ENCODE results near the gene PITPNC1.
"Not testable (repeated sequence)": the region's sequence is repeated elsewhere in the genome, so short reads cannot be mapped to it uniquely, and the experiment has no call there.

The PITPNC1 gene

DNA sequence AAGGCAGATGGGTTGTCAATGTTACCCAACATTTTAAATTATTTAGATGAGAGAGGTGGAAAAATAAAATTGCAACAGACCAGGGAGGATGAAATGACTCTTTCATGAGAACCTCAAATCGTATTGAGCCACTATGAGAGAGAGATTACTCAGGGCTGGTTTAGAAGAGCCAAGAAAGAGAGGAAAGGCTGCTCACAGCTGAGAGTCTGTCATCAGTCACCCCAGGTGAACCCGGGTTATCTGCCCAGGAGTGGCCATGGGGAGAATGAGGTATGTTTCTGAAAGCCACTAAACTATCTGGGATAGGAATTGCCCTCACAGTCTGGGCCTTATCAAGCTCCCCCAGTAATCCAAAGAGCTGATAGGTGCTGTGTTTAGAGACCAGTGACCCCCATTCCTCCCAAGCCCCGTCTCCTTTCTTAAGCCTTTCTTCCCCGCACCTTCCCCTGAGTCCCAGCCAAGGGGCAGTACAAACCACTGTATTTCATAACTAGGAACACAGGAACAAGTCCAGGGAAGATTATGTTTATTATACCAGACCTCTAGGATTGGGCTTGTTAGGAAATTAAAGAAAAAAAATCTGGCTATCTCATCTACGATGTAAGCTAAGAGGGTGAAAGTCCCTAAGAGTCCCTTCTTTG is 181.8 kb downstream of the PITPNC1 start:
- DNase-seq, result no peak

DNA sequence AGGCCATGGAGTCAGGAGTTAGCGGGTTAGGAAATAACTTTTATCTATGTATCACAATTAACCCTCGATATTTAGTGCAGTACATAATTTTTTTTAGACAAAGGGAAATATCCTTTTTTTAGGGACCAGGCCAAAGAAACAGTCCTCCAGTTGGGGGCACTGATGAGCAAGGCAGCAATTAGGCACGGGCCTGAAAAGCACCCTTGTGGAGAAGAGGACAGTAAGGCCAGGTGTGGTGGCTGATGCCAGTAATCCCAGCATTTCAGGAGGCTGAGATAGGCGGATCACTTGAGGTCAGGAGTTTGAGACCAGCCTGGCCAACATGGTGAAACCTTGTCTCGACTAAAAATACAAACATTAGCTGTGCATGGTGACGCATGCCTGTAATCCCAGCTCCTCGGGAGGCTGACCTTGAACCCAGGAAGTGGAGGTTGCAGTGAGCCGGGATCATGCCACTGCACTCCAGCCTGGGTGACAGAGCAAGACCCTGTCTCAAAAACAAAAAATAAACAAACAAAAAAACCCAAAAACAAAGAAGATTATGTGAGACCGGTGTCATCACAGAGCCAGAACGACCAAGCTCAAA is 182.4 kb downstream of the PITPNC1 start:
- no peak for DNase-seq

DNA sequence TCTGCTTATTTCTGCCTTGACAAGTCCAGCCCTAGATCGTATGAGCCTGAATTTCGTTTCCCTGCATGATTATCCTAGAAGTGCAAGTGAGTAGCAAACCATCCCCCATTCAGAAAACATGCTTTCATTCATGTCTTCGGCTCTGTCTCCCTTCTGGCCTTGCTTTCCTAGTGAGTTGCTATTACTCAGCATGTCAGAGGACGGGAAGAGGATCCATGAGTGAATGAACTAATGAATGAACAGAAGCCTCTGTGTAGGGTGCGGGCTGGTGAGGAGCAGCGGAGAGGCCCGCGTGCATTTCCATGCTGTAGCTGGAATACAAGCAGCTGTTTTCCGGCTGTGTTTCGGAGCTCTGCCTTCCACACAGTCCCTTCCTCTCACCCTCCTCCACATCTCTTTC is 184.9 kb downstream of the PITPNC1 start:
- no peak for DNase-seq

DNA sequence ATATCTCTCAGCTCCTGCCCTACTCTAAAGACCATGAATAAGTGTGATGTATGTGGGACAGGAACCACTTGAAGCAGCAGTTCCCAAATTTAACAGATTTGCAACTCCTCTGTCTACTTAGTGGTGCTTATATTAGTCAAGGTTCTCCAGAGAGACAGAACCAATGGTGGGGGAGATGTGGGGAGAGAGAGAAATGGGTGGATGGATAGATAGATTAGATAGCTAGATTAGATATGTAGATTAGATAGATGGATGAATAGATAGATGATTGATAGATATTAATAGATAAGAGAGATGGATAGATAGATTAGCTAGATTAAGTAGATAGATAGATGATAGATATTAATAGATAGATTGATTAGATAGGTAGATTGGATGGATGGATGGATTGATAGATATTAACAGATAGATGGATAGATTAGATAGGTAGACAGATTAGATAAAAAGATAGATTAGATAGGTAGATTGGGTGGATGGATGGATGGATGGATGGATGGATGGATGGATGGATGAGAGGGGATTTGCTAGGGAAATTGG is 186.7 kb downstream of the PITPNC1 start:
- no peak for DNase-seq

DNA sequence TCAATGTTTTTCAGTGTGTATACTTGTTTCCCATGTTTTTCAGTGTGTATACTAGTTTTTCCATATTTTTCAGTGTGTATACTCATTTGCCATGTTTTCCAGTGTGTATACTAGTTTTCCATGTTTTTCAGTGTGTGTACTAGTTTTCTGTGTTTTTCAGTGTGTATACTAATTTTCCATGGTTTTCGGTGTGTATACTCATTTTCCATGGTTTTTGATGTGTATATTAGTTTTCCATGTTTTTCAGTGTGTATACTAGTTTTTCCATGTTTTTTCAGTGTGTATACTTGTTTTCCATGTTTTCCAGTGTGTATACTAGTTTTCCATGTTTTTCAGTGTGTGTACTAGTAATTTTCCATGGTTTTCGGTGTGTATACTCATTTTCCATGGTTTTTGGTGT is 188.0 kb downstream of the PITPNC1 start:
- DNase-seq, result no peak

DNA sequence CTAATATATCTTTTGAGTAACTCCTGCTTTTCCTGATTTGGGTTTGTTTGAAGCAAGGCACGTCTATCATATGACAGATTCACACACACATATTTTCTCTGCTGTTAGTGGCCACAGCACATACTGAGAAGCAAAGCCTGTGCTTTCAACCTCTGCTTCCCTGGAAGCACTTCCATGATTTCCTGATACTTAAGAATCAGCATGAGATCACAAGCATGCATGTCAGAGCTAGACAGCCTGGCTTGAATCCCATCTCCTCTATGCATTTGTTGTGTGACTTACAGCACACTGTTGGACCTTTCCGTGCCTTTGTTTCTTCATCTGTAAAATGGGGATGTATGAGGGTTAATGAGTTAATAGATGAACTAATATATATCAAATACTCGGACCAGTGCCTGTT is 189.6 kb downstream of the PITPNC1 start:
- no peak for DNase-seq

DNA sequence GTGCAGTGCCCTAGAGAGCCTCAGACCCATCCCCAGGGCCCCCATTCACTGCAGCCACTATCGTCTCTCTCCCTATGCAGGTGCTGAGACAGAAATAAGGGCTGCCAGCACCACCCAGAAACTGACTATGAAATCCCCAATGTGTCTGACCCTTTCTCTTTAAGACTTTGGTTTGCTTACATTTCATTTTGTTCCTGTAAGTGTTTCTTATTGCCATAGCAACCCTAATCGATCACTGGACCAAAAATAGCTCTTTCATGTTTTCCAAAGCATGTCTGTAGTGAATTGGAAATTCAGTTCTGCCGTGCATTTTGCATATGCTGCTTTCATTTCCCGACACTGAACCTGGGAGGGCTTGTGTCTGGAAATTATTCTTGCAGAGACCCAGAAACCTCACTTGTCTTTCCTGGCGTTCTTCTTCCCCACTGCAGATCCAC is 192.0 kb downstream of the PITPNC1 start:
- no peak for DNase-seq

DNA sequence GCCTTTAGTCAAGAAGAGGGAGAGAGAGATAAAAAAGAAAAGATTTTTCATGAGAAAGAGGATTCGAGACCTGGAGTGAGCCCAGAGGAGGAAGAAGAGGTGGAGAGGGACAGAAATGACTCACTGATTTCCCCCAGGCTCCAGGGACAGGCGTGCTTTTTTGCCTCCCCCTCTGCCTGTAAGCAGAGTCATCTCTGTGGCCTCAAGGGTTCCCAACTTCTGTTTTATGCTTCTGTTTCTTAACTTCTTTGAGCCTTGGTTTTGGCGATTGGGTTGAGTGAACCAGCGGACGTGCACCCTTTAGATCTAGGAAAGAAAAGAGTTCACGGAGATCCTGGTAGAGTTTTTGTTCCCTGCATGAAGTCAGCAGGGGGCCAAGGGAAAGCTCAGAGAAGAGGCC is 192.8 kb downstream of the PITPNC1 start:
- peak; percentile 27 for DNase-seq

DNA sequence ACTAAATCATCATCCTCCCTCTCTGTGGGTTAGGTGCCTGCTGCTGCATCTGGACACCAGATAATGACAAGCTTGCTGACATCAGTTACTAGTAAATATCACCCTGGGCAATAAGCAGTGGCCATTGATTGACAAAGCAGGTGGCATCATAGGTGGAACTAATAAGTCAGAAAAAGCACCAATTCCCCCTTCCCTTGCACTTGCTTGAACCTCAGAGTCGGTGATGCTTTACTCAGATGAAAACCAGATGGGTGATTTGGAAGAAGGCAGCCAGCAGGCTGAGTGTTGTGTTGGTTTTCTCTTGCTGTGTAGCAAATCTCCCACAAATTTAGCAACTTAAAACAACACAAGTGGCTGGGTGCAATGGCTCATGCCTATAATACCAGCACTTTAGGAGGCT is 193.7 kb downstream of the PITPNC1 start:
- DNase-seq, result no peak

DNA sequence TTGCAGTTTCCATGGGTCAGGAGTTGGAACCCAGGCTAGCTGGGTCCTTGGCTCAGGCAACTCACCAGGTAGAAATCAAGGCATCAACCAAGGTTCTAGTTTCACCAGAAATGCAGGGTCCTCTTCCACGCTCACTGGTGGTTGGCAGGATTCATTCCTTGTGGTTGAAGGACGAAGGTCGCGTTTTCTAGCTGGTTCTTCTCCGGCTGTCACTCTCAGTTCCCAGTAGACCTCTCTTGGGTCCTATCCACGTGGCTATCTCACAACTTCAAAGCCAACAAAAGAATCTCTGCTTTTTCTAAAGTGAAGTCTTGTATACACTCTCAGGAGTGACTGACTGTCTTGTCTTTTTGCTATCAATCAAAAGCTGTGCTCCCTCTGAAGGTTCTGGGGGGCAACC is 194.4 kb downstream of the PITPNC1 start:
- DNase-seq, result no peak

DNA sequence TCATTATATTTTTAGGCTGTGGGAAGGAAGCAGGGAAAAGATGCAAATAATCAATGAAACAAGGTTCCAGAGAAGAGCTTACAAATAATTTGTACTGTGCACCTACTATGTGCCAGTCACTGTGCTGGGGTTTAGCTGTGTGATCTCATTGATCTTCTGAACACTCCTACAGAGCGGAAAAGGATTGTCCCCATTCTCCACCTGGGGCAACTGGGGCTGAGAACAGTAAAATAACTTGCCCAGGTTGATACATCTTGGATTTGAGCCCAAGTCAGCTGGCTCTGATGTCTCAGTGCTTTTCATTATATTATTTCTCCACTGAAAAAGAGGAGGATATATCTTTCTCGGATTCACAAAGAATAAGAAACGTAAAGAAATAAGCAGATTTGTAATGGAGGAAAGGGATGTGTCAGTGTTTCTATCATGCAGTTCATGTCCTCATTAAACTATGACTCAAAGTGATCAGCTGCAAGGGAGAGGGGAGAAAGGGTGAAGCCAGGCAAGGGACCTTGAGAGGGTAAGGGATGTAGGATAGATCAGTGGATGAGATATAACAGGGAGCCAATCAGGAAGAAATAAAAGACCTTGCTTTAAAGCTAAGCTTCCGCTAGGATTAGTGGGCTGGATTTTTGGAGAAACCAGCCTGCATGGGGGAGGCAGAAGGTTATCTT is 197.0 kb downstream of the PITPNC1 start:
- DNase-seq, result no peak

DNA sequence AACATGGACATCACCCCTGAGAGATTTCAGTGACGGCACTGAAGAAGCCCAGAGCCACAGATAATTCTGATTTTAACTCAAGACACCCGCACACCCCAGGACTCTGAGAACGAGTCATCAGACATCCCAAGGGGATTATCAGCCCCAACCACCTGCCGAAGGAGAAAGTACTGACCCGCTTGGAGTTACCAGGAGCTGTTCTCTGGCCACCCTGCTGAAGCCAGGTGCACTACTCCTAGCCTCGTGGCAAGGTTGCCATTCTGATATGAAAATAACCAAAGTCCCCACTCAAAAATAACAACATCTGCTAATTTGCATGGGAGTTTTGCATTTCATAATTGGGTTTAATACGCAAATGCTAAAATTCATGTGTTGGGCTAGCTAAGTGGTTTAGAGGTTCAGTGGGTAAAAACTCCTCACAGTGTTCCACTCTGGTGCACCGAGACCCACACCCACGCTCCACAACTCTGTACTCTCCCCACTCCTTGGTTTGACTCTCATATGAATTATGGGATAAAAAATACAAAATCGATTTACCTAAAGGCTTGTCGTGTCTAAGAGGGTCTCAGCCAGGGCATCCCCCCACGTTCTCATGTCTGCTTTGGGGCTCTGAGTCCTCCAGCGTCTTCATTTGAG is 197.7 kb downstream of the PITPNC1 start:
- DNase-seq, result no peak

DNA sequence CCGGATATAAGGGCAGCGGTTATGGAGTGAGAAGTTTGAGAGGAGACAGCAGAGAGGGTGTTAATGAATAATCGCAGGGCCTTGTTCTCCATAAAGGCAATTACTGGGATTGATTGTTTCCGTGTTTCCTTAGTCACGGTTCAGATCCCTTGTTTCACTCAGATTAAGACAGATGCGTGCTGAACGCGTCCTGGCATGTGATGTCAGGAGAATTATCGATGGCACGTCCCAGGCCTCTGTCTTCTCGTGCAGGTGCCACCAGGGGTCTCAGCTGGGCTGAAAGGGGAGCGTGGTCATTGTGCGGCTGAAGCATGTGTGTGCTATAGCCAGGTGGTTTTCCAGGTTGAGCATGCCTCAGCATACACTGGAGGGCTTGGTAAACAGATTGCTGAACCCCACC is 198.2 kb downstream of the PITPNC1 start:
- no peak for DNase-seq

DNA sequence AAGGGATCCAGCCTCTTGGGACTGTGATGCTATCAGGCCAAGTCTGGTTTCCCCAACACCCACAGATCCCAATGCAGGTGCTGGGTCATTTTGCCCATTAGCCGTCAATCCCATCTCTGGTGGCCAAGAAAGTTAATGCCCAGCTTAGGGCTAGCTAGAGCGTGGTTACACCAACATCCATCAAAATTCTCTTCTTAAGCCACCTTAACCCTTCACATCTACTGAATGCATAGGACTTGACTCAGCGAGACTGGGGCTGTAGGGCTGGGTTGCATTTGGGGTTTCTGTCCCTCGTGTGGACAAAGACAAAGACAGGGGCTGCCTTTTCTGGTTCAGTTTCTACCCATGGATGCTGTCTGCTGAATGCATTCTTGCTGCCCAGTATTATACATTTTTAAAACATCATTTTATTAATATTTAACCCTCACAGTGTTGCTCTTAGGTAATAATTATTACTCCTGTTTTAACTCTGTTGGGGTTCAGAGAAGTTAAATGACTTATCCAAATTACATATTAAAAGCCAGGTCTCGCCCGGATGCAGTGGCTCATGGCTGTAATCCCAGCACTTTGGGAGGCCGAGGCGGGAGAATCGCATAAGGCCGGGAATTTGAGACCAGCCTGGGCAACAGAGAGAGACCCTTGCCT is 199.5 kb downstream of the PITPNC1 start:
- DNase-seq, result no peak

DNA sequence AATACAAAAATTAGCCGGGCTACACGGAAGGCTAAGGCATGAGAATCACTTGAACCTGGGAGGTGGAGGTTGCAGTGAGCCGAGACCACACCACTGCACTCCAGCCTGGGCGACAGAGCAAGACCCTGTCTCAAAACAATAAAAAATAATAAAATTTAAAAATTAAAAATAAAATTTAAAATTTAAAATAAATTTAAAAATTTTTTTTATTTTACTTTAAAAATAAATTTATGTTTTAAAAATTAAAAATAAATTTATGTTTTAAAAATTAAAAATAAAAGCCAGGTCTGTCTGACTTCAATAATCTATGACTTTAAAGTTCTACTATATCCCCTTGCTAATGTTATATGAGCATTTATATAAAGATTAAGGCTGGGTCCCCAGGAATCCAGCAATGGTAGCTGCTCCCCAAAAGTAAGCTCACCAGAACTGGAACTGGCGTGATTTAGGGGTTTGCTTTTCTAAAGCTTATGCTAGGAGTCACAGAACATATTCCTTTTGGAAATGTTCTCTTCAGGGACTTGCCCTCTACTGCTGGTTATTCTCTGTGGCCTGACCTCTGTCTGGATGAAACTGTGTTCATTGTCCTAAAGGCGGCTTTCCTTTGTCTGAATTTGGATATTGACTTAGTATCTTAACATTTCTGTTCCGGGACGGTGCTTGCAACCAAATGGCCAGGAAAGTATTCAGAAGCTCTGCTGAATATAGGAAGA is 200.5 kb downstream of the PITPNC1 start:
- DNase-seq, result no peak

DNA sequence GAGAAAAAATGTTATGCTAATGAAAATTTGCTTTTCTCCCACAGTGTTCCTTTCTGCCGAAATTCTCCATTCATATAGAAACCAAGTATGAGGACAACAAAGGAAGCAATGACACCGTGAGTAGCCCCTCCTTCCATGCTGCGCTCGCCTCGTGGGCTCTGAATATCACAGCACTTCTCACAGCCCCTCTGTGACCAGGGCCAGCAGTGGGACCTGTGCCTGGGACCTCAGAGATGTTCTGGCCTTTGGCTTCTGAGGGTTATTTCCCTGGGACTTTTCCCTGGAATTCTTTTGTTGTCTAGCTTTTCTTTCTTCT is 201.0 kb downstream of the PITPNC1 start:
- DNase-seq, result no peak

DNA sequence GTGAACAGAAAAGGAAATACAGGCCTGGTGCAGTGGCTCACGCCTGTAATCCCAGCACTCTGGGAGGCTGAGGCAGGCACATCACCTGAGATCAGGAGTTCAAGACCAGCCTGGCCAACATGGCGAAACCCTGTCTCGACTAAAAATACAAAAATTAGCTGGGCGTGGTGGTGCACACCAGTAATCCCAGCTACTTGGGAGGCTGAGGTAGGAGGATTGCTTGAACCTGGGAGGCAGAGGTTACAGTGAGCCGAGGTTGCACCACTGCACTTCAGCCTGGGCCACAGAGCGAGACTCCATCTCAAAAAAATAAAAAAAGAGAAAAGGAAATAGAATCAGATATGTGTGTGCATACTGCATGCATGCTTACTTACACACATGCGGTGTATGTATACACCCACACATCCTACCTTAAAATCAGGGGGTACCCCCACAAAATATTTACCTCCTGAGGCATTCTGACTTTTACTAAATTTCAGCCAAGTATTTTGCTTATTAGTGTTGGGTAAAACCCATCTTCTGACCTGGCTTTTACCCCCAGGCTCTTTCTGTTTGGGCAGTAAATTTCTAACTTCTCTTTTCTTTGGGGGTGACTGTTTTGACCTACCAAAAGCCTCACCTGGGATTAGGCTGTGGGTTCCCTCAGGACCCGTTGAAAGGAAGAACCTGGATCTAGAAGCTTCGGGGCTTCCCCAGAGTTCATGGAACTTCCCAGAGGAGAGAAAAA is 201.8 kb downstream of the PITPNC1 start:
- DNase-seq, result not testable (repeated sequence)

DNA sequence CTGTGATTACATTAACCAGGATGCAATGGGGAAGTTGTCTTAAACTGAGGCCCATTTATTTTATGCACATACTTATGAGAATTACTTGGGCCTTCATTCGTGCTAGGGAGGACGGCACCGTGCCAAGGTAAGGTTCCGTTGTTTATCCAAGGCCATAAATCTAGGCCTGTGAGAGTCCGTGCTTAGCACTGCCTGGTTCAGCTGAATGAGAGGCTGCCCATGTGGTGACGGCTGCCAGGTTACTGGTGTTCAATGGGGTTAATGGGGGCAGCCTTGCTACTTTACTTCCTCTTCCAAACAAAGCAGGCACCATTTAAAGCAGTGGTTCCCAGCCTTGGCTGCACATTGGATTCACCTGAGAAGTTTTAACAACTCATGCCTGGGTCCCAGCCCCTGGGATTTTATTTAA is 205.6 kb downstream of the PITPNC1 start:
- no peak for DNase-seq

DNA sequence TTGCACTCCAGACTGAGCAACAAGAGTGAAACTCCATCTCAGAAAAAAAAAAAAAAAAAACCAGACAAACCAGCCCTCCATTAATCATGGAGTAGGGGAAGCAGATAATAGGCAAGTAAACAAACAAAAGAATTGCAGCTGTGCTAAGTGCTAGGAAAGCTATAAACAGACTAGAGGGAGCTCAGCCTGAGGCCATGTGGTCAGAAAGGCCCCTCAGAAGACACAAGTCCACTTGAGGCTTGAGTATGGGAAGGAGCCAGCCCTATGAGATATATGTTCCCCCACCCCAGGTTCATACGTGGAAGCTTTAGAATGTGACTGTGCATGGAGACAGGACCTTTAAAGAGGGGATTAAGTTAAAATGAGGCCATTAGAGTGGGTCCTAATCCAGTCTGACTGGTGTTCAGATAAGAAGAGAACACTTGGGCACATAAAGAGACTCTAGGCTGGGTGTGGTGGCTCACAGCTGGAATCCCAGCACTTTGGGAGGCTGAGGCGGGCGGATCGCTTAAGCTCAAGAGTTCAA is 208.1 kb downstream of the PITPNC1 start:
- no peak for DNase-seq

DNA sequence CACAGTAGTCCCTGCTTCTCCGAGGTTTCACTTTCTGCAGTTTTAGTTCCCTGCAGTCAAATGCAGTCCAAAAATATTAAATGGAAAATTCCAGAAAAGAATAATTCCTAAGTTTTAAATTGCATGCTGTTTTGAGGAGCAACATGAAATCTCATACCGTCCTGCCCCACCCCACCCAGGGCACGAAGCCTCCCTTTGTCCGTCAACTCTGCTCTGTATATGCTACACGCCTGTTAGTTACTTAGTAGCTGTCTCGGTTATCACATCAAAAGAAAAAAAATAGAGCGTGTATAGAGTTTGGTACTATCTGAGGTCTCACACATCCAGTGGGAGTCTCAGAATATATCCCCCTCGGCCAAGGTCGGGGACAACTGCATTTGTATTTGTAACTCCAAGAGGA is 211.2 kb downstream of the PITPNC1 start:
- DNase-seq, result no peak

DNA sequence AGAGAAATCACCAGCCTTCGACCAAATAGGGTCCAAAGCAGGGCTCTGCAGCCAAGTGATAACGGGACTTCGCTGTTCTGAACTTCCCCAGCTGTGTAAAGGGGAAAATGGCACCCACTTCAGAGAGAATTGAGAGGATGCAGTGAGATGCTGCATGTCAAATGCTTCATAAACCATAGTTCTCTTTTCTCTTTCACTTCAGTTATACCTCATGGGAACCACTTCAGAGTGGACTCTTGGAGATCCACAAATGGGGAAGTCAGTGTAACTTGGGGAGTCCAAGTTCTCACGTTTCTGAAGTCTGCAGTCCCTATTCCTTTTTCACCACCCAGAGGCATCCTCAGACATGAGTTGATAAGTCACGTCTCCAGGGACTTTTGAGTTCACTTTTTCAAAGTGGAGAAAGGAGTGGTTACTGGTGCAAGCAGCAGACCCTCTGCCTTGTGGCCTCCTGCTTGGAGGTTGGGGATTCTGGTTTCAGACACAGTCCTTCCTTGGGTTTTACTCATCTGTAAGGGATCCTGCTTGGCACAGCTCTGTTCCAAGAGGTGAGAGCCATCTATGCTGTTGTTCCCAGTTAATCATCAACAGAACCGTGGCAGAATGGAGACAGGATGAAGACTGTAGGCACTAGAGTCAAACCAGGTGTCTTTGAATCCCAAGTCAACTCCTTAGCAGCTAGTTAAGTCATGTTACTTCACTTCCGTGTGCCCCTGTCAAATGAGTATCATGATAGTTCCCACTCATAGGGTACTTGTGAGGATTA is 217.2 kb downstream of the PITPNC1 start:
- no peak for DNase-seq

Data from CD4-positive, alpha-beta T cell treated with Interleukin-15 for 1 hour (primary cell).